HCT116 (cell line): ENCODE measurements around the gene MYH14. TPM values are rescaled to one million over a fixed set of nuclear protein-coding genes. Genes with fewer than 3 reads are reported as not detected.

ENCODE experiments used
- ATAC-seq: fragments of 200-7000 bp; cut with Tn5 transposase; 2 replicates; pipeline ENCODE4 v1.9.1; 2020; ENCODE audit warnings: mild to moderate bottlenecking, moderate library complexity
- BruUV-seq: library from RNA; stranded (reverse); fragments of 400-500 nt; replicated peaks from 2 replicates; lab custom pipeline; 2021; lab: Mats Ljungman, UMichigan
- CTCF ChIA-PET: fragments of 300-600 bp; sonication (Branson Sonifier 250); formaldehyde crosslinking; loops from one replicate; lab custom pipeline; 2021; ENCODE audit warnings: antibody characterized with exemption; lab: Charles Lee
- POLR2A ChIA-PET: fragments of 300-600, 350-600 bp; sonication (Branson Sonifier 250); formaldehyde crosslinking; loops from one replicate; lab custom pipeline; 2021; ENCODE audit warnings: antibody characterized with exemption; lab: Charles Lee
- RAD21 ChIA-PET, 2 experiments: fragments of 300-600 bp; sonication (Branson Sonifier 250); formaldehyde crosslinking; loops; one replicate each; lab custom pipeline; 2023; ENCODE audit warnings: low total read pairs in 2 of 2; ENCODE audit not compliant: uncharacterized antibody in 2 of 2, unreplicated experiment in 2 of 2, low non-redundant PET in 1 of 2; lab: Charles Lee
- DNase-seq: peaks from one replicate; pipeline ENCODE4 v3.0.0-alpha.2; 2010; ENCODE audit warnings: low read depth, low spot score
- H2AFZ ChIP-seq: fragments of 200-600 bp; shearing (Covaris generic), sonication (generic); 2 replicates; pipeline ENCODE4 v1.6.1; 2017; ENCODE audit warnings: low read depth, mixed run types, mixed read lengths, antibody characterized with exemption, low read length; ENCODE audit not compliant: poor library complexity, severe bottlenecking
- H3K27ac ChIP-seq: 2 replicates; pipeline ENCODE4 v1.5.1; 2012; ENCODE audit warnings: low read depth, low read length
- H3K27me3 ChIP-seq: fragments of 200-600 bp; sonication (generic); 2 replicates; pipeline ENCODE4 v1.6.1; 2016; ENCODE audit warnings: mixed run types, low read length, mixed read lengths; ENCODE audit not compliant: insufficient read depth
- H3K36me3 ChIP-seq, 2 experiments: fragments of 200-500 bp in 1 of 2; fragments of 200-600 bp in 1 of 2; sonication (Bioruptor generic) in 1 of 2; sonication (generic) in 1 of 2; 2 replicates each; pipeline versions ENCODE4 v1.5.1 to v1.6.1; 2014 to 2016; ENCODE audit warnings: low read length in 2 of 2, inconsistent platforms in 1 of 2, mixed read lengths in 1 of 2, mixed run types in 1 of 2; ENCODE audit not compliant: insufficient read depth in 2 of 2, control insufficient read depth in 1 of 2
- H3K4me1 ChIP-seq, 2 experiments: fragments of 200-600 bp in 1 of 2; sonication (generic) in 1 of 2; 2 replicates each; pipeline versions ENCODE4 v1.5.1 to v1.6.1; 2012 to 2017; ENCODE audit warnings: low read length in 2 of 2, inconsistent platforms in 1 of 2, mild to moderate bottlenecking in 1 of 2, mixed read lengths in 1 of 2, mixed run types in 1 of 2, moderate library complexity in 1 of 2; ENCODE audit not compliant: insufficient read depth in 2 of 2, control insufficient read depth in 1 of 2
- H3K4me2 ChIP-seq: fragments of 200-600 bp; sonication (generic); 2 replicates; pipeline ENCODE4 v1.6.1; 2017; ENCODE audit warnings: mixed run types, low read length, mixed read lengths
- H3K4me3 ChIP-seq, 2 experiments: fragments of 200-600 bp in 1 of 2; sonication (generic) in 1 of 2; replicated peaks in 1 of 2; 2 replicates each; pipeline ENCODE4 v1.5.1; 2011 to 2016; ENCODE audit warnings: low read length in 2 of 2, control low read depth in 1 of 2, low read depth in 1 of 2, mild to moderate bottlenecking in 1 of 2, mixed read lengths in 1 of 2, mixed run types in 1 of 2
- H3K79me2 ChIP-seq: fragments of 200-600 bp; sonication (generic); 2 replicates; pipeline ENCODE4 v1.6.1; 2017; ENCODE audit warnings: mild to moderate bottlenecking, mixed run types, low read length, moderate library complexity, mixed read lengths; ENCODE audit not compliant: insufficient read depth
- H3K9ac ChIP-seq: fragments of 200-600 bp; sonication (generic); 2 replicates; pipeline ENCODE4 v1.6.1; 2016; ENCODE audit warnings: low read length, mixed read lengths
- H3K9me2 ChIP-seq: fragments of 200-600 bp; sonication (generic), shearing (Covaris generic); 2 replicates; pipeline ENCODE4 v1.6.1; 2017; ENCODE audit warnings: mixed run types, mild to moderate bottlenecking, moderate library complexity; ENCODE audit not compliant: insufficient read depth
- H3K9me3 ChIP-seq, 2 experiments: fragments of 200-500 bp in 1 of 2; fragments of 200-600 bp in 1 of 2; sonication (Bioruptor generic) in 1 of 2; sonication (generic) in 1 of 2; 2 replicates each; pipeline ENCODE4 v1.6.1; 2014 to 2017; ENCODE audit warnings: low read length in 2 of 2, mixed read lengths in 2 of 2, inconsistent platforms in 1 of 2, low read depth in 1 of 2, mild to moderate bottlenecking in 1 of 2, mixed run types in 1 of 2, moderate library complexity in 1 of 2; ENCODE audit not compliant: control insufficient read depth in 1 of 2, insufficient read depth in 1 of 2
- H4K20me1 ChIP-seq: fragments of 200-600 bp; sonication (generic), shearing (Covaris generic); 2 replicates; pipeline ENCODE4 v1.6.1; 2017; ENCODE audit warnings: mixed run types, mild to moderate bottlenecking, moderate library complexity; ENCODE audit not compliant: insufficient read depth
- CBX3 ChIP-seq: IDR thresholded peaks from 2 replicates; pipeline ENCODE4 v1.6.1; 2012; ENCODE audit warnings: low read depth
- CEBPB ChIP-seq: IDR thresholded peaks from 2 replicates; pipeline ENCODE4 v1.6.1; 2012; ENCODE audit warnings: low read depth
- CTCF ChIP-seq, 3 experiments: fragments of 200-600 bp in 1 of 3; sonication (generic) in 1 of 3; IDR thresholded peaks in 2 of 3; conservative IDR thresholded peaks in 1 of 3; 2 replicates each; pipeline ENCODE4 v1.5.1; 2012 to 2017; ENCODE audit warnings: low read depth in 2 of 3, low read length in 2 of 3, antibody characterized with exemption in 1 of 3, borderline replicate concordance in 1 of 3, control low read depth in 1 of 3, mild to moderate bottlenecking in 1 of 3, mixed read lengths in 1 of 3, mixed run types in 1 of 3, moderate library complexity in 1 of 3; ENCODE audit not compliant: insufficient read depth in 1 of 3
- EZH2 ChIP-seq: fragments of 200-600 bp; sonication (generic); IDR thresholded peaks from 2 replicates; pipeline ENCODE4 v1.6.1; 2017; ENCODE audit warnings: antibody characterized with exemption, mixed run types
- EZH2phosphoT487 ChIP-seq: fragments of 200-600 bp; IDR thresholded peaks from 2 replicates; pipeline ENCODE4 v1.6.1; 2018; ENCODE audit warnings: antibody characterized with exemption, borderline replicate concordance
- FOSL1 ChIP-seq: IDR thresholded peaks from 2 replicates; pipeline ENCODE4 v1.6.1; 2012; ENCODE audit warnings: low read depth
- JUND ChIP-seq: IDR thresholded peaks from 2 replicates; pipeline ENCODE4 v1.6.1; 2012
- POLR2AphosphoS5 ChIP-seq: IDR thresholded peaks from 2 replicates; pipeline ENCODE4 v1.6.1; 2011; ENCODE audit warnings: mild to moderate bottlenecking, low read depth, low read length, moderate library complexity
- RAD21 ChIP-seq: IDR thresholded peaks from 2 replicates; pipeline ENCODE4 v1.6.1; 2012; ENCODE audit warnings: low read depth, mild to moderate bottlenecking
- SIN3A ChIP-seq: IDR thresholded peaks from 2 replicates; pipeline ENCODE4 v1.6.1; 2012; ENCODE audit warnings: low read depth
- SP1 ChIP-seq: IDR thresholded peaks from 2 replicates; pipeline ENCODE4 v1.6.1; 2012; ENCODE audit warnings: low read depth
- SRF ChIP-seq: IDR thresholded peaks from 2 replicates; pipeline ENCODE4 v1.6.1; 2012; ENCODE audit warnings: low read depth
- TCF7L2 ChIP-seq: IDR thresholded peaks from 2 replicates; pipeline ENCODE4 v1.7.0; 2011; ENCODE audit warnings: borderline replicate concordance, inconsistent platforms; ENCODE audit not compliant: insufficient read depth, insufficient read length; ENCODE audit errors: extremely low read depth
- YY1 ChIP-seq: IDR thresholded peaks from 2 replicates; pipeline ENCODE4 v1.6.1; 2011; ENCODE audit warnings: low read length, low read depth, moderate library complexity, mild to moderate bottlenecking; ENCODE audit not compliant: insufficient replicate concordance; ENCODE audit errors: extremely low read depth
- ZBTB33 ChIP-seq: IDR thresholded peaks from 2 replicates; pipeline ENCODE4 v1.6.1; 2011; ENCODE audit warnings: mild to moderate bottlenecking, low read length, moderate library complexity; ENCODE audit not compliant: insufficient replicate concordance; ENCODE audit errors: extremely low read depth
- ZFX ChIP-seq: fragments of 450-650 bp; IDR thresholded peaks from 2 replicates; pipeline ENCODE4 v1.6.1; 2017
- intact Hi-C: fragments of 100-400 bp; cut with micrococcal nuclease; formaldehyde crosslinking; loops from 2 replicates; pipeline ENCODE4 v1.10.0; 2022
- total RNA-seq: library from RNA; stranded (reverse); gene quantifications from one replicate; pipeline ENCODE4 v1.2.1, GENCODE V29; 2021; ENCODE audit not compliant: unreplicated experiment
- TF ChIP-seq, protein P1 (sequence below): IDR thresholded peaks from 2 replicates; pipeline ENCODE4 v1.6.1; 2012; ENCODE audit warnings: low read depth
- TF ChIP-seq, protein P2 (sequence below): IDR thresholded peaks from 2 replicates; pipeline ENCODE4 v1.6.1; 2012

MYH14 gene
- total RNA-seq, 1 experiment from 2014 or later: 60.1 TPM

DNA sequence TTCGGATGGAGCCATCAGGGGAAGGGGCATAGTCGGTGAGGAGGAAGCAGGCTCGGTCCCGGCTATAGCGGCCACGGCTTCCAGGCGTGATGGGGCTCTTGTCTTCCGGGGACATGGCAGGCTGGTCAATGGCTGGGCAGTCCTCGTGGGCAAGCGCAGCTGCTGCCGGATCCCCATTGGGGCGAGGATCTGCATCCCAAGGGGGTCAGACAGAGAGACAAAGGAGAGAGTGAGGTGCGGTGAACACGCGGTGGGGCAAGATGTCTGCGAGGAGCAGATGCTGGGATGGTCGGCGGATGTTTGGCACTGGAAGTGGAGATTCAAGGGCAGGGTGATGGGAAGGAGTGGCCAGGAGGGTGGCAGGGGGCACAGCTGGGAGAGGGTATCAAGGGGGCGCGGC is 117.2 kb downstream of the MYH14 start:
- POLR2A ChIA-PET: no interaction called here
- no peak overlapping the region for H3K4me3 ChIP-seq
- TF ChIP-seq SIN3A: no peak
- TF ChIP-seq JUND: no peak
- no peak for TF ChIP-seq CEBPB
- no peak for TF ChIP-seq ZBTB33
- no peak for TF ChIP-seq POLR2AphosphoS5
- TF ChIP-seq CTCF (IDR thresholded peaks at IDR 0.05 in 2 of 3, conservative IDR thresholded peaks at IDR 0.05 in 1 of 3; ENCODE audit: borderline replicate concordance in 1 of 3, insufficient read depth in 1 of 3, low read depth in 2 of 3, low read length in 2 of 3): no peak
- TF ChIP-seq, protein P1, sequence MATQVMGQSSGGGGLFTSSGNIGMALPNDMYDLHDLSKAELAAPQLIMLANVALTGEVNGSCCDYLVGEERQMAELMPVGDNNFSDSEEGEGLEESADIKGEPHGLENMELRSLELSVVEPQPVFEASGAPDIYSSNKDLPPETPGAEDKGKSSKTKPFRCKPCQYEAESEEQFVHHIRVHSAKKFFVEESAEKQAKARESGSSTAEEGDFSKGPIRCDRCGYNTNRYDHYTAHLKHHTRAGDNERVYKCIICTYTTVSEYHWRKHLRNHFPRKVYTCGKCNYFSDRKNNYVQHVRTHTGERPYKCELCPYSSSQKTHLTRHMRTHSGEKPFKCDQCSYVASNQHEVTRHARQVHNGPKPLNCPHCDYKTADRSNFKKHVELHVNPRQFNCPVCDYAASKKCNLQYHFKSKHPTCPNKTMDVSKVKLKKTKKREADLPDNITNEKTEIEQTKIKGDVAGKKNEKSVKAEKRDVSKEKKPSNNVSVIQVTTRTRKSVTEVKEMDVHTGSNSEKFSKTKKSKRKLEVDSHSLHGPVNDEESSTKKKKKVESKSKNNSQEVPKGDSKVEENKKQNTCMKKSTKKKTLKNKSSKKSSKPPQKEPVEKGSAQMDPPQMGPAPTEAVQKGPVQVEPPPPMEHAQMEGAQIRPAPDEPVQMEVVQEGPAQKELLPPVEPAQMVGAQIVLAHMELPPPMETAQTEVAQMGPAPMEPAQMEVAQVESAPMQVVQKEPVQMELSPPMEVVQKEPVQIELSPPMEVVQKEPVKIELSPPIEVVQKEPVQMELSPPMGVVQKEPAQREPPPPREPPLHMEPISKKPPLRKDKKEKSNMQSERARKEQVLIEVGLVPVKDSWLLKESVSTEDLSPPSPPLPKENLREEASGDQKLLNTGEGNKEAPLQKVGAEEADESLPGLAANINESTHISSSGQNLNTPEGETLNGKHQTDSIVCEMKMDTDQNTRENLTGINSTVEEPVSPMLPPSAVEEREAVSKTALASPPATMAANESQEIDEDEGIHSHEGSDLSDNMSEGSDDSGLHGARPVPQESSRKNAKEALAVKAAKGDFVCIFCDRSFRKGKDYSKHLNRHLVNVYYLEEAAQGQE: no peak
- TF ChIP-seq RAD21: no peak
- TF ChIP-seq SP1: no peak
- no peak for TF ChIP-seq EZH2phosphoT487
- TF ChIP-seq CBX3: no peak
- TF ChIP-seq SRF: no peak
- no peak for TF ChIP-seq TCF7L2
- no peak for TF ChIP-seq EZH2
- TF ChIP-seq FOSL1: no peak
- TF ChIP-seq, protein P2, sequence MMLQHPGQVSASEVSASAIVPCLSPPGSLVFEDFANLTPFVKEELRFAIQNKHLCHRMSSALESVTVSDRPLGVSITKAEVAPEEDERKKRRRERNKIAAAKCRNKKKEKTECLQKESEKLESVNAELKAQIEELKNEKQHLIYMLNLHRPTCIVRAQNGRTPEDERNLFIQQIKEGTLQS: no peak
- TF ChIP-seq YY1: no peak
- TF ChIP-seq ZFX: no peak
- TF ChIP-seq, all 23 proteins: peak for 0
- no peak for ATAC-seq
- Histone ChIP-seq H3K27me3 (no peaks in the 10 kb centered on the region), H4K20me1 (no peaks in the 10 kb centered on the region), H2AFZ (no peak overlapping the region), H3K4me2 (no peak overlapping the region), H3K9ac (no peak overlapping the region), H3K79me2 (no peaks in the 10 kb centered on the region; the same call in 1 of the 2 replicates), H3K9me3 (no peaks in the 10 kb centered on the region), H3K27ac (no peak overlapping the region), H3K36me3 (peaks cover 2 to 6% of the 10 kb centered on the region in 2 experiments; a peak in 2 of 4 replicates), H3K4me1 (peaks cover 3 to 7% of the 10 kb centered on the region in 2 experiments; a peak in 3 of 4 replicates), H3K9me2 (no peaks in the 10 kb centered on the region)
- DNase-seq: no peak
- no TSS peak for BruUV-seq
- ChIA-PET CTCF (no interaction called here), RAD21 (no interaction called here)
- intact Hi-C loops: no loop called here
